GM12892 (cell line): ENCODE data around the gene DIABLO. TPM values are rescaled to one million over a fixed set of nuclear protein-coding genes. Genes with fewer than 3 reads are reported as not detected.
A peak's percentile ranks its signal among the peaks of the same experiment; 100 is the strongest.
"Not testable (repeated sequence)": the region's sequence is repeated elsewhere in the genome, so short reads cannot be mapped to it uniquely, and the experiment has no call there.

Experiments
- DNase-seq: peaks from one replicate; pipeline ENCODE4 v3.0.0; 2011; ENCODE audit not compliant: insufficient read length
- FAIRE-seq: peaks from 2 replicates; lab custom pipeline; 2011; peaks lifted over from hg19 to GRCh38; lab: Jason Lieb, UNC
- POLR2A ChIP-seq: IDR thresholded peaks from 2 replicates; pipeline ENCODE4 v1.6.1; 2011; ENCODE audit warnings: low read depth, low read length, control low read depth
- POLR2AphosphoS5 ChIP-seq: IDR thresholded peaks from 2 replicates; pipeline ENCODE4 v1.6.1; 2011; ENCODE audit warnings: low read depth, low read length, control low read depth
- TAF1 ChIP-seq: IDR thresholded peaks from 2 replicates; pipeline ENCODE4 v1.6.1; 2011; ENCODE audit warnings: low read depth, mild to moderate bottlenecking, control low read depth, low read length, borderline replicate concordance
- polyA plus RNA-seq: library from polyadenylated mRNA; unstranded; fragments of >200 nt; gene quantifications from one replicate; pipeline ENCODE4 v1.2.1, GENCODE V29; 2012; ENCODE audit warnings: missing spikeins, inconsistent platforms; ENCODE audit not compliant: missing spikeins

The DIABLO gene
- 49.8 TPM for polyA plus RNA-seq

GRCh38 chr12:122225683-122226365 lies at the start of gene DIABLO:
Gene DIABLO (minus strand): TSS chr12:122226052. CDS start chr12:122226014, 38 bp downstream.
- peak; percentile 91 for DNase-seq
- TF ChIP-seq TAF1: peak; percentile 93
- peak; percentile 95 for TF ChIP-seq POLR2A
- peak; percentile 96 for TF ChIP-seq POLR2AphosphoS5
- FAIRE-seq: peak; percentile 99

DNA sequence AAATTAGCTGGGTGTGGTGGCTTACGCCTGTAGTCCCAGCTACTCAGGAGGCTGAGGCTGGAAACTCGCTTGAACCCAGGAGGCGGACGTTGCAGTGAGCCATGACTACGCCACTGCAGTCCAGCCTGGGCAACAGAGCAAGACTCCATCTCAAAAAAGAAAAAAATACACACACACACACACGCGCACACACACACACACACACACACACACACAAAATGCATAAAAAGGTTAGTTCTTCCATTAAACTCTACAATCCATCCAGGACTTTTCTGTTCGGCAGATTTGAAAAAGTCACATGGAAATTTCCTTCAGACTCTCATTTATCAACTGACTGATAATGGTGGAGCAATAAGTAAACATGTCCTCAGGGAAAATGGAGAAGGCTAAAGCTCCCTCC lies 49.6 kb upstream of the DIABLO start:
- TF ChIP-seq TAF1: no peak
- no peak for TF ChIP-seq POLR2A
- TF ChIP-seq POLR2AphosphoS5: no peak
- no peak for DNase-seq
- FAIRE-seq: no peak

GRCh38 chr12:122266230-122266901 lies 40.5 kb upstream of the DIABLO start, which contains the start of gene VPS33A:
Gene VPS33A (minus strand): TSS chr12:122266494. CDS start chr12:122266408, 86 bp downstream.
- DNase-seq (peak; percentile 88), FAIRE-seq (peak; percentile 99)
- TF ChIP-seq POLR2AphosphoS5: peak; percentile 91
- peak; percentile 66; the same call in 1 of the 2 replicates for TF ChIP-seq TAF1
- peak; percentile 89 for TF ChIP-seq POLR2A

DNA sequence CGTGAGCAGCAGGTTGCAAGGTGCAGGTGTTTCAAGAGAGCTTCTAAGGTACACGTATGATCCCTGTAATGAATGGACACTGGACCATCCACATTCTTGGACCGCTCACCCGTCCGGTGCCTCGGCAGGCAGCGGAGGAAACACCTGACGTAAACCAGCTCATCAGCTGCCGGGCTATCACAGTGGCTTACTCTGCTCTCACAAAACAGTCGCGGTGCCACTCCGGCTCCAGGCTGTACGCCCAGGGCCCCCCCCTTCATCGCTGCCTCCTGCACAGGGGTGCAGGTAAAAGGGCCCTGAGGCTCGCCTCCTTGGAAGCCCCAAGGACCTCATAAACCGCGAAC lies 40.0 kb upstream of the DIABLO start:
- no peak for DNase-seq
- no peak for FAIRE-seq
- TF ChIP-seq TAF1: no peak
- TF ChIP-seq POLR2A: no peak
- TF ChIP-seq POLR2AphosphoS5: no peak

- DNase-seq: no peak
- TF ChIP-seq POLR2A: no peak
- no peak for TF ChIP-seq POLR2AphosphoS5
- TF ChIP-seq TAF1: no peak
- no peak for FAIRE-seq
These were observed 39.6 kb upstream of the DIABLO start for GRCh38 chr12:122265476-122265875.

DNA sequence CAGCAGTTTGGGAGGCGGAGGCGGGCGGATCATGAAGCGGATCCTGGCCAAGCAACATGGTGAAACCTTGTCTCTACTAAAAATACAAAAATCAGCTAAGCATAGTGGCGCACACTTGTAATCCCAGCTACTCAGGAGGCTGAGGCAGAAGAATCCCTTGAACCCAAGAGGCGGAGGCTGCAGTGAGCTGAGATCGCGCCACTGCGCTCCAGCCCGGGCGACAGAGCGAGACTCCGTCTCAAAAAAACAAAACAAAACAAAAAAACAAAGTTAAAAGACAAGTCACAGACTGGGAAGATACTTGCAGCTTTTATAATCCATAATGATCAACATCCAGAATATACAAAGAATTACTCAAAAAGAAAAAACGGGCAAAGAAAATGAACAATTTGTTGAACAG lies 34.9 kb upstream of the DIABLO start:
- not testable (repeated sequence) for FAIRE-seq

DNA sequence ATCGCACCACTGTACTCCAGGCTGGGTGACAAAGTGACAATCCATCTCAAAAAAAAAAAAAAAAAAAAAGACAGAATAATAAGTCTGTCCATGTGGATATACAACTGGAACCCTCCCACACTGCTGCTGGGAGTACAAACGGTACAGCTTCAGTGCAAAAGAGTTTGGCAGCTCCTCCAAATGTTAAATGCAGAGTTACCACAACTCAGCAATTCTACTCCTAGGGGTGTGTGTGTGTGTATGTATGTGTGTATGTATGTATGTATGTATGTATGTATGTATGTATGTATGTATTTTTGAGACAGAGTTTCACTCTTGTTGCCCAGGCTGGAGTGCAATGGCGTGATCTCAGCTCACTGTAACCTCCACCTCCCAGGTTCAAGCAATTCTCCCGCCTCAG lies 33.1 kb upstream of the DIABLO start:
- FAIRE-seq, DNase-seq: not testable (repeated sequence)

More for the DNA sequence above, 34.9 kb upstream of the DIABLO start:
- not testable (repeated sequence) for DNase-seq

GRCh38 chr12:122258462-122258861 lies 32.6 kb upstream of the DIABLO start:
- FAIRE-seq: not testable (repeated sequence)

GRCh38 chr12:122250536-122250935 lies 24.7 kb upstream of the DIABLO start:
- no peak for DNase-seq
- TF ChIP-seq TAF1 (no peak), POLR2AphosphoS5 (no peak), POLR2A (no peak)
- FAIRE-seq: no peak

More at GRCh38 chr12:122258462-122258861, 32.6 kb upstream of the DIABLO start:
- not testable (repeated sequence) for DNase-seq

GRCh38 chr12:122250047-122250446 lies 24.2 kb upstream of the DIABLO start:
- TF ChIP-seq POLR2A (no peak), POLR2AphosphoS5 (no peak), TAF1 (no peak)
- DNase-seq: no peak
- FAIRE-seq: no peak

GRCh38 chr12:122245553-122245952 lies 19.7 kb upstream of the DIABLO start:
- no peak for TF ChIP-seq POLR2A
- TF ChIP-seq TAF1: no peak
- no peak for TF ChIP-seq POLR2AphosphoS5
- FAIRE-seq (no peak), DNase-seq (no peak)
